GM13977 (cell line): Measurements from ENCODE around the gene TTC28.

Source experiments
- DNase-seq: peaks from one replicate; pipeline ENCODE4 v3.0.0; 2012; ENCODE audit warnings: low spot score
- in situ Hi-C: fragments of 300-500 bp; cut with MboI; formaldehyde crosslinking; loops from one replicate; pipeline ENCODE4 v1.12.0; 2022; ENCODE audit warnings: low sequenced_read_pairs, low pct_unique_long_range_greater_than_20kb, mixed read lengths, inconsistent platforms; ENCODE audit not compliant: unreplicated experiment
- TF ChIP-seq, protein P1 (sequence below): IDR thresholded peaks from 2 replicates; pipeline ENCODE4 v1.5.1; 2012; ENCODE audit warnings: mild to moderate bottlenecking, control low read depth; ENCODE audit not compliant: insufficient read depth; ENCODE audit errors: extremely low read depth, missing control alignments

The TTC28 gene

DNA sequence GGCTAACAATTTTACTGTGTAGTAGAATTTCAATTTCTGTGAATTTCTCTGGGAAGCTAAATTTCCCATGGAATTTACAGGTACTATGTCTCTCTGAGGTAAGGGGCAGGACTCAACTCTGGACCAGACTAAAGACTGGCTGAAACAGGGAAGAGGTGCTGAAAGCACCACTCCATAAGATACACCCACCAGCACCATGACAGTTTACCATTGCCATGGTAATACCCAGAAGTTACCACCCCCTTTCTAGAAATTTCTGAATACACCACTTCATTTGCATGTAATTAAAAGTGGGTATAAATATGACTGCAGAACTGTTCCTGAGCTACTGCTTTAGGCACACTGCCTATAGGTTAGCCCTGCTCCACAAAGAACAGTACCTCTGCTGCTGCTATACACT is 274.1 kb downstream of the TTC28 start:
- TF ChIP-seq, protein P1, sequence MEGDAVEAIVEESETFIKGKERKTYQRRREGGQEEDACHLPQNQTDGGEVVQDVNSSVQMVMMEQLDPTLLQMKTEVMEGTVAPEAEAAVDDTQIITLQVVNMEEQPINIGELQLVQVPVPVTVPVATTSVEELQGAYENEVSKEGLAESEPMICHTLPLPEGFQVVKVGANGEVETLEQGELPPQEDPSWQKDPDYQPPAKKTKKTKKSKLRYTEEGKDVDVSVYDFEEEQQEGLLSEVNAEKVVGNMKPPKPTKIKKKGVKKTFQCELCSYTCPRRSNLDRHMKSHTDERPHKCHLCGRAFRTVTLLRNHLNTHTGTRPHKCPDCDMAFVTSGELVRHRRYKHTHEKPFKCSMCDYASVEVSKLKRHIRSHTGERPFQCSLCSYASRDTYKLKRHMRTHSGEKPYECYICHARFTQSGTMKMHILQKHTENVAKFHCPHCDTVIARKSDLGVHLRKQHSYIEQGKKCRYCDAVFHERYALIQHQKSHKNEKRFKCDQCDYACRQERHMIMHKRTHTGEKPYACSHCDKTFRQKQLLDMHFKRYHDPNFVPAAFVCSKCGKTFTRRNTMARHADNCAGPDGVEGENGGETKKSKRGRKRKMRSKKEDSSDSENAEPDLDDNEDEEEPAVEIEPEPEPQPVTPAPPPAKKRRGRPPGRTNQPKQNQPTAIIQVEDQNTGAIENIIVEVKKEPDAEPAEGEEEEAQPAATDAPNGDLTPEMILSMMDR, result no peak
- in situ Hi-C loops, result no loop called here
- DNase-seq, result no peak

- TF ChIP-seq, protein P1, result no peak
- in situ Hi-C loops, result no loop called here
- DNase-seq, result peak; percentile 52
Observed at GRCh38 chr22:28402539-28402938, 277.1 kb downstream of the TTC28 start.

DNA sequence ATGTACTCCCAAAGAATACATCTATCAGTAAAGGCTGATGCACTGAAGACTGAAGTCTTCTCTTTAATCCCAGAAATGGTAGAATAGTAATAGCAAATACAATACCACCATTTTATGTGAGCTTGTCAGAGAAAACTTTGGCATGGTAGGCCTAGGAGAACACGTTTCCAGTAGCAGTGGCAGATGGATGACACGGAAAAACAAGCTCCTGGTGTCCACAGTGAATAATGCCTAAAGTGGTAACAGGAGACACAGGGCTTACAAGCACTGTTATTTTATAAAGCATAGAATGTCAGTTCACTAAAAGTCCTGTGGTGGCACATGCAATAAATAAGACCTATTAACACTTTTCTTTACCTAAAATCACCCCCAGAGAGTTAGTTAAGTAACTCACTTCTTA is 277.6 kb downstream of the TTC28 start:
- TF ChIP-seq, protein P1, result no peak
- DNase-seq, result no peak
- in situ Hi-C loops, result no loop called here

DNA sequence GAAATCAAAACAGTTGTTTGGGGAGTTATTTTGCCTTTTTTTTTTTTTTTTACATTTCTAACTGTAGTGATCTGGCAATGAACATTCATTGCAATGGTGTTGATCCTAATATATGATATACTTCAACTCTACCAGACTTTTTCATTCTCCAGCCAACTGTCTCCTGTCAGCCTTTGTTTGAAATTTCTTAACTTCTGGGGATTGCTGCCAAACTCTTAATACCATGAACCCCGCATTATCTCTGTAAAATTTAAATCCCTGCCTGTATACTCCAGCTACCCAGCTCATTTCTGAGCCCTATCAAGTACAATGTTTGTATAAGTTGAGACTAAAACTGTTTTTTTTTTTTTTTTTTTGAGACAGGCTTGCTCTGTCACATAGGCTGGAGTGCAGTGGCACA is 280.7 kb downstream of the TTC28 start:
- no peak for DNase-seq
- TF ChIP-seq, protein P1, result no peak
- in situ Hi-C loops, result no loop called here

- no peak for DNase-seq
- in situ Hi-C loops, result no loop called here
- TF ChIP-seq, protein P1, result no peak
Observed at GRCh38 chr22:28398355-28398754, 281.3 kb downstream of the TTC28 start.

DNA sequence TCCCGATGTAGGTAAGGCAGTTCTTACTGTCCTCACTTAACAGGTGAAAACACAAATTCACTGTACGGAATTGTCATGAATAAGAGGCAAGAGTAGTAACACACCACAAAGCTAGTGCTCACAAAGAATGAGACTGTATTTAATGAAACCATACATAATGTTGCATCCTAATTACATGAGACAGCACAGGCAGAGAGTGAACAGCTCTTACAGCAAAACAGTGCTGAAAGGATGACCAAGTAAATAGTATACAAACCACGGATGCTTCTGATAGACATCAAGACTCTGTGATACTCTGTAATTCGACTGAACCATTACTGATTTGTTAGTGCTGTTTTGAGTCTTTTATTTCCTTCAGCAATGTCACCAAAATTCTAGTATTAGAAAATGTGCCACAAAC is 282.3 kb downstream of the TTC28 start:
- TF ChIP-seq, protein P1, result no peak
- no peak for DNase-seq
- in situ Hi-C loops, result no loop called here

- TF ChIP-seq, protein P1, result no peak
- in situ Hi-C loops, result no loop called here
- DNase-seq, result no peak
Observed at GRCh38 chr22:28395920-28396753, 283.5 kb downstream of the TTC28 start.
